Progenitor cell of endocrine pancreas (in vitro differentiated cells): Measurements from ENCODE around the gene SLC26A8. TPM values are rescaled to one million over a fixed set of nuclear protein-coding genes. Genes with fewer than 3 reads are reported as not detected.

Source experiments
- DNase-seq: peaks from one replicate; pipeline ENCODE4 v3.0.0; 2021; ENCODE audit warnings: low spot score; ENCODE audit not compliant: unreplicated experiment
- H3K27ac Mint-ChIP-seq: 2 replicates; pipeline ENCODE4 v1.8.0; 2021; ENCODE audit warnings: mild to moderate bottlenecking, moderate library complexity, mixed read lengths
- H3K27me3 Mint-ChIP-seq: 2 replicates; pipeline ENCODE4 v1.8.0; 2021; ENCODE audit warnings: mixed read lengths
- H3K36me3 Mint-ChIP-seq: 2 replicates; pipeline ENCODE4 v1.8.0; 2022; ENCODE audit warnings: mixed read lengths; ENCODE audit not compliant: insufficient read depth
- H3K4me1 Mint-ChIP-seq: 2 replicates; pipeline ENCODE4 v1.8.0; 2021; ENCODE audit warnings: low read depth, mixed read lengths
- H3K4me3 Mint-ChIP-seq: 2 replicates; pipeline ENCODE4 v1.8.0; 2021; ENCODE audit warnings: low read depth, mild to moderate bottlenecking, moderate library complexity, mixed read lengths
- H3K9me3 Mint-ChIP-seq: 2 replicates; pipeline ENCODE4 v1.8.0; 2021; ENCODE audit warnings: low read depth, mixed read lengths
- CTCF ChIP-seq: fragments of 200-600 bp; sonication (generic); IDR thresholded peaks from one replicate; pipeline ENCODE4 v1.5.0; 2021; ENCODE audit warnings: antibody characterized with exemption, mild to moderate bottlenecking; ENCODE audit not compliant: unreplicated experiment
- total RNA-seq: library from RNA; stranded (reverse); gene quantifications from 2 replicates; pipeline ENCODE4 v1.2.1, GENCODE V29; 2021

Gene SLC26A8
- total RNA-seq, 1 donor from 2014 or later, result not detected

- Mint-ChIP-seq H3K36me3 (peaks cover 1% of the 10 kb centered on the region), H3K4me3 (no peak overlapping the region), H3K4me1 (peaks cover 41% of the 10 kb centered on the region), H3K9me3 (no peaks in the 10 kb centered on the region), H3K27me3 (no peaks in the 10 kb centered on the region), H3K27ac (no peak overlapping the region)
- no peak for DNase-seq
- no peak for TF ChIP-seq CTCF
These were observed 42.4 kb upstream of the SLC26A8 start for GRCh38 chr6:36066817-36067216.

- H3K27me3 Mint-ChIP-seq, result no peaks in the 10 kb centered on the region
- H3K36me3 Mint-ChIP-seq, result peaks cover 4% of the 10 kb centered on the region
- TF ChIP-seq CTCF, result no peak
- H3K27ac Mint-ChIP-seq, result no peak overlapping the region
- no peak for DNase-seq
- peaks cover 41% of the 10 kb centered on the region for H3K4me1 Mint-ChIP-seq
- H3K9me3 Mint-ChIP-seq, result no peaks in the 10 kb centered on the region
- no peak overlapping the region for H3K4me3 Mint-ChIP-seq
These were observed 41.5 kb upstream of the SLC26A8 start for GRCh38 chr6:36065916-36066315.

GRCh38 chr6:36064770-36065396 lies 40.4 kb upstream of the SLC26A8 start:
- H3K36me3 Mint-ChIP-seq, result peaks cover 4% of the 10 kb centered on the region
- H3K9me3 Mint-ChIP-seq, result no peaks in the 10 kb centered on the region
- no peak for DNase-seq
- no peaks in the 10 kb centered on the region for H3K27me3 Mint-ChIP-seq
- no peak for TF ChIP-seq CTCF
- peak overlapping the region; percentile 5 for H3K27ac Mint-ChIP-seq
- H3K4me3 Mint-ChIP-seq, result no peak overlapping the region
- peaks cover 41% of the 10 kb centered on the region for H3K4me1 Mint-ChIP-seq

GRCh38 chr6:36063318-36064060 lies 39.0 kb upstream of the SLC26A8 start:
- no peak overlapping the region for H3K27ac Mint-ChIP-seq
- H3K36me3 Mint-ChIP-seq, result peaks cover 9% of the 10 kb centered on the region
- DNase-seq, result no peak
- H3K9me3 Mint-ChIP-seq, result no peaks in the 10 kb centered on the region
- peaks cover 36% of the 10 kb centered on the region for H3K4me1 Mint-ChIP-seq
- H3K27me3 Mint-ChIP-seq, result no peaks in the 10 kb centered on the region
- TF ChIP-seq CTCF, result no peak
- no peak overlapping the region for H3K4me3 Mint-ChIP-seq

GRCh38 chr6:36062247-36062646 lies 37.8 kb upstream of the SLC26A8 start:
- Mint-ChIP-seq H3K4me3 (no peak overlapping the region), H3K27me3 (no peaks in the 10 kb centered on the region), H3K4me1 (peaks cover 26% of the 10 kb centered on the region), H3K36me3 (peaks cover 9% of the 10 kb centered on the region), H3K27ac (no peak overlapping the region), H3K9me3 (no peaks in the 10 kb centered on the region)
- DNase-seq, result no peak
- TF ChIP-seq CTCF, result no peak
